HUES6 (cell line): ENCODE results near the gene CLCN7.

ENCODE experiments used
- H3K27ac ChIP-seq: 2 replicates; pipeline ENCODE4 v1.7.0; 2013; ENCODE audit warnings: low read depth, mild to moderate bottlenecking, low read length, inconsistent platforms
- H3K27me3 ChIP-seq: 2 replicates; pipeline ENCODE4 v1.6.1; 2013; ENCODE audit warnings: low read length; ENCODE audit not compliant: control insufficient read depth, insufficient read depth
- H3K36me3 ChIP-seq: 2 replicates; pipeline ENCODE4 v1.6.1; 2013; ENCODE audit warnings: low read length; ENCODE audit not compliant: control insufficient read depth, insufficient read depth
- H3K4me1 ChIP-seq: 2 replicates; pipeline ENCODE4 v1.6.1; 2013; ENCODE audit warnings: low read length; ENCODE audit not compliant: control insufficient read depth, insufficient read depth
- H3K4me3 ChIP-seq: 2 replicates; pipeline ENCODE4 v1.5.1; 2013; ENCODE audit warnings: low read depth, low read length
- H3K9ac ChIP-seq: one replicate; pipeline ENCODE4 v1.6.1; 2013; ENCODE audit warnings: mild to moderate bottlenecking, low read length
- H3K9me3 ChIP-seq: 2 replicates; pipeline ENCODE4 v1.6.1; 2013; ENCODE audit warnings: low read depth, low read length; ENCODE audit not compliant: control insufficient read depth, insufficient read depth

Gene CLCN7

GRCh38 chr16:1492923-1493745 is 18.3 kb upstream of the CLCN7 start, which contains the start of gene TELO2:
Gene TELO2 (plus strand): TSS chr16:1493360. CDS start chr16:1494282, 922 bp downstream.
- Histone ChIP-seq H3K36me3 (peaks cover 36% of the 10 kb centered on the region), H3K9me3 (no peaks in the 10 kb centered on the region), H3K27me3 (no peaks in the 10 kb centered on the region), H3K4me3 (peak within 1 kb of the TSS; percentile 89), H3K27ac (peak within 1 kb of the TSS; percentile 96), H3K4me1 (peaks cover 5% of the 10 kb centered on the region), H3K9ac (peak within 1 kb of the TSS; percentile 96)

- no peaks in the 10 kb centered on the region for H3K27me3 ChIP-seq
- peaks cover 5% of the 10 kb centered on the region for H3K4me1 ChIP-seq
- H3K36me3 ChIP-seq = peaks cover 30% of the 10 kb centered on the region
- peak overlapping the region; percentile 89 for H3K4me3 ChIP-seq
- H3K9ac ChIP-seq = peak overlapping the region; percentile 83
- H3K27ac ChIP-seq = no peak overlapping the region
- H3K9me3 ChIP-seq = no peaks in the 10 kb centered on the region
Observed at GRCh38 chr16:1492082-1492922, 17.5 kb upstream of the CLCN7 start.

- Histone ChIP-seq H3K9me3 (no peaks in the 10 kb centered on the region), H3K4me1 (peaks cover 5% of the 10 kb centered on the region), H3K27ac (no peak overlapping the region), H3K9ac (no peak overlapping the region), H3K36me3 (peaks cover 20% of the 10 kb centered on the region), H3K27me3 (no peaks in the 10 kb centered on the region; the same call in 1 of the 2 replicates), H3K4me3 (no peak overlapping the region)
Observed at GRCh38 chr16:1491327-1491726, 16.5 kb upstream of the CLCN7 start.

DNA sequence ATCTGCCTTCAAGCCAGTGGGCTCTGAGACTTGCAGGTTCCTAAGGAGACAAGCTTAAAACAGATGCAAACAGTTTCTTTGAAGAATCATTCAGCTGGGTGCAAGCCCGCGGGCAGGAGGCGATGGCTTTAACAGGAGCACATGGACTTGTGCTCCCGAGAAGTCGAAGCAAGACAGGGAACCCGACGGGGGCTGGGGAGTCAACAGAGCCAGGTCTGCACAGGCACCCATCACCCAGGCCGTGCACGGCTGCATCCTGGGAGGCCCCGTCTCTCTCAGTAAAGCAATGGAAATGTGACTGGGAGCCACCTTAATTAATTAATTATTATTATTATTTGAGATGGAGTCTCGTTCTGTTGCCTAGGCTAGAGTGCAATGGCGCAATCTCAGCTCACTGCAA is 14.2 kb upstream of the CLCN7 start:
- H3K36me3 ChIP-seq = no peaks in the 10 kb centered on the region
- H3K27ac ChIP-seq = no peak overlapping the region
- H3K9me3 ChIP-seq = no peaks in the 10 kb centered on the region

GRCh38 chr16:1488619-1489018 is 13.8 kb upstream of the CLCN7 start, which contains the start of gene PTX4:
Gene PTX4 (minus strand): TSS chr16:1488944. CDS start chr16:1488909, 35 bp downstream.
- no peak within 1 kb of the TSS for H3K9ac ChIP-seq

More for the DNA sequence above, 14.2 kb upstream of the CLCN7 start:
- peaks cover 2% of the 10 kb centered on the region; the same call in 1 of the 2 replicates for H3K27me3 ChIP-seq
- peaks cover 5% of the 10 kb centered on the region for H3K4me1 ChIP-seq
- H3K9ac ChIP-seq = no peak overlapping the region
- H3K4me3 ChIP-seq = no peak overlapping the region

DNA sequence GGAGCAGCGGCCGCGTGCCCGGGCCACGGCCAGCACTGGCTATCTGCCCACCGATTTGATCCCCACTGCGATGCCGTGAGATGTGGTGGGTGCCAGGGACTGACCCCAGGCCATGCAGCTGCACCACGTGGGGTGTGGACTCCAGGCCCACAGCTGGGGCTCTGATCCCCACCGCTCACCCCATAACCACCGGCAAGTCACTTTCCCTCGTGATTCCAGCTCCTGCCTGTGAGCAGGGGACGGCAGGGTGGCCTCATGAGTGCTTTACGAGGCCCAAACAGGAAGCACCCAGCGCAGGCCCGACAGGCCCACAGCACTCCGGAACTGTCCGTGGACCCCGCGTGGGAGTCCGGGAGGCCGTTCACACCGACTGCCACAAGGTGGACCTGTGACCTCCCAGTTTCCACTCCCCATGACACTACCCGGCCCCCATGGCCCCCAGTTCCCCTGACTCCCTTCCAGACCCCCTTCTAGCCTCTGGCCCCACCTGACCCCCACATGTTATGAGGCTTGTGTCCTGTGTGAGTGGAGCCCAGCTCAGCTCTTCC is 13.3 kb upstream of the CLCN7 start:
- Histone ChIP-seq H3K27ac (no peak overlapping the region), H3K4me1 (peaks cover 5% of the 10 kb centered on the region), H3K4me3 (no peak overlapping the region), H3K36me3 (no peaks in the 10 kb centered on the region), H3K9ac (no peak overlapping the region), H3K9me3 (no peaks in the 10 kb centered on the region), H3K27me3 (peaks cover 9% of the 10 kb centered on the region; the same call in 1 of the 2 replicates)

More at GRCh38 chr16:1488619-1489018, 13.8 kb upstream of the CLCN7 start, which contains the start of gene PTX4:
- Histone ChIP-seq H3K36me3 (no peaks in the 10 kb centered on the region), H3K9me3 (no peaks in the 10 kb centered on the region), H3K27ac (no peak within 1 kb of the TSS), H3K4me3 (no peak within 1 kb of the TSS), H3K27me3 (peaks cover 6% of the 10 kb centered on the region; the same call in 1 of the 2 replicates), H3K4me1 (peaks cover 5% of the 10 kb centered on the region)

DNA sequence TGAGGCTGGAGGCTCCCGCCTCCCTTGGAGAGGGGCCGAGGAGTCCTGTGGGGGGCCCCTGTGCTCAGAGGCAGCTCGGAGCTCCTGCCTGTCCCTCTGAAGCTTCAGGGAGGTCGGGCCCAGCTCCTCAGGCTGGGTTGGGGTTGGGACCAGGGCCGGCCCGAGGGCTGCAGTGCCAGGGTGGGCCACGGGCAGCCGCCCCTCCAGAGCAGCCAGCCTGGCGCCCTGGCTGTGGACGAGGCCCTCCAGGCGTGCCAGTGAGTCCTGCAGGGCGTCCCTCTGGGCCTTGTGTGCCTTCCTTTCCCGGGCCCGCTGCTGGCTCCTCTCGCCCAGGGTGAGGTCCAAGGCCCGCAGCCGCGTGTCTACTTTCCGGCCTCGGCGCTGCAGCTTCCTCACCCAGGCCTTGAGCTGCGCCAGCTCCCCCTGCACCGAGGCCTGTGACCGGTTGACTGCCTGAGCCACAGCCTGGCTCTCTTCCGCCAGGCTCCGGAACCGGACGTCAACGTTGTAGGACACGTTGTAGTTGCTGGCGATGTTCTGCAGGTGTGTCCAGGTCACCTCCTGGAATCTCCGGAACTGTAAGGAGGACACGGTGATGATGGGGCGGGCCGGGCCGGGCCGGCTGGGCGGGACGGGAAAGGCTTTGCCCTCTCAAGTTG is 12.7 kb upstream of the CLCN7 start:
- H3K9ac ChIP-seq = no peak overlapping the region
- H3K27me3 ChIP-seq = peaks cover 10% of the 10 kb centered on the region; the same call in 1 of the 2 replicates
- no peaks in the 10 kb centered on the region for H3K36me3 ChIP-seq
- H3K4me3 ChIP-seq = no peak overlapping the region
- H3K4me1 ChIP-seq = peaks cover under 1% of the 10 kb centered on the region
- no peaks in the 10 kb centered on the region for H3K9me3 ChIP-seq
- no peak overlapping the region for H3K27ac ChIP-seq

- H3K36me3 ChIP-seq = no peaks in the 10 kb centered on the region
- no peaks in the 10 kb centered on the region for H3K9me3 ChIP-seq
- H3K27ac ChIP-seq = no peak overlapping the region
- H3K27me3 ChIP-seq = peaks cover 18% of the 10 kb centered on the region; the same call in 1 of the 2 replicates
- no peaks in the 10 kb centered on the region for H3K4me1 ChIP-seq
- no peak overlapping the region for H3K4me3 ChIP-seq
- no peak overlapping the region for H3K9ac ChIP-seq
Observed at GRCh38 chr16:1486551-1487390, 11.9 kb upstream of the CLCN7 start.

DNA sequence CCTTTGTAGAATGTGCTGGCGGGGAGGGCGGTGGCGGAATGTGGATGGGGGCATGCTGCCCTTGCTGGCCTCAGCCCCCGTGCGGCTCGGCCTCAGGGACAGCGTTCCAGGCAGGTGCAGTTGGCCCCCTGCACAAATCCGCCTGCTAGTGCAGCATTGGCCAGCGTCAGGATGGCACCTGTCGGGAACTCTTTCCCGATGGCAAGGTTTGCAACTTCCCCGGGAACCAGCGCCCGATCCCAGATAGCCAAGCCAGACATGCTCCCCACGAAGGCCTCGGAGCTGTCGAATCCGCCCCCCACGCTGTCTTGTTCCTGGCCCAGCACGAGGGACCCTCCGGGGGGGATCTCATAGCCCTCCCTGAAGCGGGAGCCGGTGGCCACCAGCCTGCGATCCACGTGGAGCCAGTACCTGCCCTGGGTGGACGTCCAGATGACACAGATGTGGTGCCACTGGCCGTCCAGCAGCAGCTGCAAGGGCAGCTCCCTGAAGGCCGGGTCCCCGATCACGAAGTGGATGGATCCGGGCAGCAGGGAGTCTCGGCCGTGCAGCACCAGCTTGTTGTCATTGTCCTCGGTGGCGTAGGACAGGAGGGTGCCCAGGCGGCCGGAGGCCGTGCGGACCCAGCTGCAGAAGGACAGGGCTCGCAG is 11.1 kb upstream of the CLCN7 start:
- Histone ChIP-seq H3K27ac (no peak overlapping the region), H3K4me3 (no peak overlapping the region), H3K9me3 (no peaks in the 10 kb centered on the region), H3K36me3 (no peaks in the 10 kb centered on the region), H3K4me1 (no peaks in the 10 kb centered on the region), H3K9ac (no peak overlapping the region), H3K27me3 (peaks cover 18% of the 10 kb centered on the region; the same call in 1 of the 2 replicates)
